GM21526 (cell line): ENCODE measurements around the gene POLE3.
"Not testable (repeated sequence)": the region's sequence is repeated elsewhere in the genome, so short reads cannot be mapped to it uniquely, and the experiment has no call there.

Experiments used
- ATAC-seq: cut with Tn5 transposase; IDR thresholded peaks from one replicate; pipeline ENCODE4 v1.9.1; 2021; ENCODE audit warnings: moderate library complexity; ENCODE audit not compliant: unreplicated experiment, low FRiP score

POLE3 gene

GRCh38 chr9:113379094-113379828 lies 31.2 kb downstream of the POLE3 start:
- ATAC-seq: not testable (repeated sequence)

GRCh38 chr9:113376634-113377567 lies 33.6 kb downstream of the POLE3 start, which contains the start of gene HDHD3:
TSS of gene HDHD3 (minus strand) at chr9:113376986. CDS start at chr9:113374354, 2,632 bp downstream.
- peak; percentile 76 for ATAC-seq

GRCh38 chr9:113375057-113376023 lies 35.1 kb downstream of the POLE3 start:
- ATAC-seq: no peak

GRCh38 chr9:113373676-113374392 lies 36.6 kb downstream of the POLE3 start:
- no peak for ATAC-seq

- ATAC-seq: no peak
These were observed 37.2 kb downstream of the POLE3 start for GRCh38 chr9:113373256-113373655.

GRCh38 chr9:113372059-113372458 lies 38.4 kb downstream of the POLE3 start:
- no peak for ATAC-seq

GRCh38 chr9:113370806-113371325 lies 39.6 kb downstream of the POLE3 start:
- no peak for ATAC-seq

GRCh38 chr9:113369855-113370140 lies 40.7 kb downstream of the POLE3 start:
- ATAC-seq: no peak

- no peak for ATAC-seq
These were observed 41.3 kb downstream of the POLE3 start for GRCh38 chr9:113368982-113369854.

GRCh38 chr9:113368348-113368981 lies 42.0 kb downstream of the POLE3 start:
- ATAC-seq: no peak

- ATAC-seq: not testable (repeated sequence)
These were observed 44.8 kb downstream of the POLE3 start for GRCh38 chr9:113365652-113366051.

- no peak for ATAC-seq
These were observed 45.5 kb downstream of the POLE3 start for GRCh38 chr9:113364951-113365350.

- no peak for ATAC-seq
These were observed 47.1 kb downstream of the POLE3 start for GRCh38 chr9:113363336-113363735.

GRCh38 chr9:113361304-113362018 lies 49.0 kb downstream of the POLE3 start:
- no peak for ATAC-seq

GRCh38 chr9:113360242-113360842 lies 50.1 kb downstream of the POLE3 start:
- ATAC-seq: no peak

- no peak for ATAC-seq
These were observed 51.1 kb downstream of the POLE3 start for GRCh38 chr9:113359385-113359784.
